Tibial nerve (tissue), 4 donors: ENCODE data around the gene PPP2R2C.

Experiments used
- EP300 ChIP-seq, 2 donors: sonication (generic); formaldehyde crosslinking; IDR thresholded peaks; one replicate each; pipeline ENCODE4 v1.6.1; 2017; ENCODE audit warnings: antibody characterized with exemption in 2 of 2, mild to moderate bottlenecking in 1 of 2
- POLR2A ChIP-seq, 2 donors: fragments of 450-650 bp; IDR thresholded peaks; one replicate each; pipeline ENCODE4 v1.6.1; 2017; ENCODE audit warnings: antibody characterized with exemption in 2 of 2, mild to moderate bottlenecking in 2 of 2, moderate library complexity in 2 of 2
- TF ChIP-seq, protein P1 (sequence below), 5 experiments: fragments of 200-600 bp in 3 of 5; fragments of 450-650 bp in 2 of 5; sonication (generic) in 3 of 5; IDR thresholded peaks; one replicate each; pipeline ENCODE4 v1.5.1; 2016 to 2019; ENCODE audit warnings: antibody characterized with exemption in 5 of 5, mild to moderate bottlenecking in 3 of 5, moderate library complexity in 2 of 5

DNA sequence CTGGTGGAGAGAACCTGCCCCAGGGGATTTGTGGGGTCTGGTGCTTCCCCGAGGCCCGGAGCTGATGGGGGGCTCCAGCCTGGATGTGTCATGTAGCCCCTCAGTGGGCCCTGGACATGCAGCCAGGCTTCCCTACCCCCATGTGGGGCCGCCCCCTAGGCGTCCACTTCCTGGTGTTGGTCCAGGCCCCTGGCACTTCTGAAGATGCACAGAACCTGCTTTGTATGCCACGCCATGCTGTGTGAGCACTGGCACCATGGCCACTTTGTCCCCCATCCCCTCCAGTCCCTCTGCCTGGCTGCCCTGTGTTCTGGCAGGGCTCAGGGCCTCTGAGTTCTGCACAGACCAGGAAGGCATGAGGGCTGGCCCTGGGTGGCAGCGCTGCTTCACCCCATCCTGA lies 173.6 kb downstream of the PPP2R2C start:
- TF ChIP-seq, protein P1, sequence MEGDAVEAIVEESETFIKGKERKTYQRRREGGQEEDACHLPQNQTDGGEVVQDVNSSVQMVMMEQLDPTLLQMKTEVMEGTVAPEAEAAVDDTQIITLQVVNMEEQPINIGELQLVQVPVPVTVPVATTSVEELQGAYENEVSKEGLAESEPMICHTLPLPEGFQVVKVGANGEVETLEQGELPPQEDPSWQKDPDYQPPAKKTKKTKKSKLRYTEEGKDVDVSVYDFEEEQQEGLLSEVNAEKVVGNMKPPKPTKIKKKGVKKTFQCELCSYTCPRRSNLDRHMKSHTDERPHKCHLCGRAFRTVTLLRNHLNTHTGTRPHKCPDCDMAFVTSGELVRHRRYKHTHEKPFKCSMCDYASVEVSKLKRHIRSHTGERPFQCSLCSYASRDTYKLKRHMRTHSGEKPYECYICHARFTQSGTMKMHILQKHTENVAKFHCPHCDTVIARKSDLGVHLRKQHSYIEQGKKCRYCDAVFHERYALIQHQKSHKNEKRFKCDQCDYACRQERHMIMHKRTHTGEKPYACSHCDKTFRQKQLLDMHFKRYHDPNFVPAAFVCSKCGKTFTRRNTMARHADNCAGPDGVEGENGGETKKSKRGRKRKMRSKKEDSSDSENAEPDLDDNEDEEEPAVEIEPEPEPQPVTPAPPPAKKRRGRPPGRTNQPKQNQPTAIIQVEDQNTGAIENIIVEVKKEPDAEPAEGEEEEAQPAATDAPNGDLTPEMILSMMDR (IDR thresholded peaks at IDR 0.05) = no peak
- TF ChIP-seq POLR2A (IDR thresholded peaks at IDR 0.05) (no peak), EP300 (IDR thresholded peaks at IDR 0.05) (no peak)
